K562 (cell line): ENCODE results near the gene FANCG. TPM values are rescaled to one million over a fixed set of nuclear protein-coding genes. Genes with fewer than 3 reads are reported as not detected.

Experiments used
- ARID4B ChIP-seq: sonication (generic); formaldehyde crosslinking; IDR thresholded peaks from 2 replicates; pipeline ENCODE4 v1.8.0; 2022; ENCODE audit warnings: mild to moderate bottlenecking, missing genetic modification reagents
- ASH1L ChIP-seq: fragments of 450-650 bp; IDR thresholded peaks from 2 replicates; pipeline ENCODE4 v1.6.1; 2018; ENCODE audit warnings: borderline replicate concordance, mild to moderate bottlenecking, low read depth; ENCODE audit not compliant: partially characterized antibody
- CREB3L1 ChIP-seq: fragments of 450-650 bp; IDR thresholded peaks from 2 replicates; pipeline ENCODE4 v1.6.1; 2014; ENCODE audit warnings: low read depth, mild to moderate bottlenecking, moderate library complexity, borderline replicate concordance
- CTBP1 ChIP-seq: fragments of 450-650 bp; IDR thresholded peaks from 2 replicates; pipeline ENCODE4 v1.6.1; 2016; ENCODE audit warnings: borderline replicate concordance
- HCFC1 ChIP-seq: IDR thresholded peaks from 2 replicates; pipeline ENCODE4 v1.6.1; 2012; ENCODE audit warnings: low read depth, low read length, improper control_type of control experiment
- NFIC ChIP-seq: fragments of 450-650 bp; IDR thresholded peaks from 2 replicates; pipeline ENCODE4 v1.6.1; 2017; ENCODE audit warnings: mild to moderate bottlenecking, inconsistent platforms
- POLR2AphosphoS2 ChIP-seq: IDR thresholded peaks from 2 replicates; pipeline ENCODE4 v1.6.1; 2012; ENCODE audit warnings: low read length, improper control_type of control experiment
- ZNF212 ChIP-seq: fragments of 450-650 bp; formaldehyde crosslinking; IDR thresholded peaks from 2 replicates; pipeline ENCODE4 v1.4.0; 2020; ENCODE audit warnings: mild to moderate bottlenecking
- polyA plus RNA-seq, 8 experiments: library from polyadenylated mRNA; depleted of rRNA in 4 of 8; stranded (reverse) in 5 of 8; unstranded in 3 of 8; fragments of >200 nt; fragmentation: Nextera tagmentation in 2 of 8; fragmentation: Illumina TruSeq in 1 of 8; extraction: Ambion mirVana in 2 of 8; extraction: Trizol in 1 of 8; gene quantifications; 2 replicates each; pipeline versions ENCODE4 v1.2.1 to v1.2.3, GENCODE V29; 2011 to 2014; ENCODE audit warnings: inconsistent platforms in 1 of 8, missing spikeins in 1 of 8
- total RNA-seq, 7 experiments: library from RNA; depleted of rRNA in 6 of 7; stranded (reverse); fragments of >200 nt in 6 of 7; fragmentation: Illumina TruSeq in 2 of 7; extraction: Trizol in 2 of 7; gene quantifications; 2 replicates each; pipeline versions ENCODE4 v1.2.1 to v1.2.3, GENCODE V29; 2011 to 2021; ENCODE audit warnings: low replicate concordance in 1 of 7
- TF ChIP-seq, protein P1 (sequence below), 3 experiments: fragments of 200-800 bp in 1 of 3; fragments of 250-450 bp in 1 of 3; fragments of 450-650 bp in 1 of 3; sonication (Bioruptor Pico) in 1 of 3; sonication (Bioruptor generic) in 1 of 3; formaldehyde crosslinking in 1 of 3; IDR thresholded peaks; 2 replicates each; pipeline versions ENCODE4 v1.6.1 to v1.8.0; 2016 to 2022; ENCODE audit warnings: mild to moderate bottlenecking in 2 of 3, missing genetic modification characterization in 2 of 3, missing compliant biosample characterization in 1 of 3, moderate library complexity in 1 of 3
- TF ChIP-seq, protein P2 (sequence below), 2 experiments: fragments of 450-650 bp in 1 of 2; IDR thresholded peaks; 2 replicates each; pipeline ENCODE4 v1.6.1; 2011 to 2017; ENCODE audit warnings: low read depth in 2 of 2, antibody characterized with exemption in 1 of 2, borderline replicate concordance in 1 of 2, low read length in 1 of 2, mild to moderate bottlenecking in 1 of 2, mixed read lengths in 1 of 2; ENCODE audit not compliant: control insufficient read depth in 1 of 2

FANCG gene
- total and polyA plus RNA-seq, 9 of the 15 experiments (the other 6 are each of a cell fraction or from before 2014, with no cell fraction given): 7.5 to 43.9 (median 31.0) TPM

GRCh38 chr9:35096035-35096849 lies 16.5 kb upstream of the FANCG start, which contains the start of gene PIGO (continued):
- TF ChIP-seq NFIC (0 out of 2 replicates have a peak, but pooled peaks have one; percentile 21), HCFC1 (peak; percentile 68), POLR2AphosphoS2 (no peak), CREB3L1 (peak; percentile 86), ZNF212 (CRISPR knock-in tag) (no peak), ASH1L (peak; percentile 12), CTBP1 (peak; percentile 55; the same call in 1 of the 2 replicates), ARID4B (peak; percentile 52; the same call in 1 of the 2 replicates)
- TF ChIP-seq, protein P1, sequence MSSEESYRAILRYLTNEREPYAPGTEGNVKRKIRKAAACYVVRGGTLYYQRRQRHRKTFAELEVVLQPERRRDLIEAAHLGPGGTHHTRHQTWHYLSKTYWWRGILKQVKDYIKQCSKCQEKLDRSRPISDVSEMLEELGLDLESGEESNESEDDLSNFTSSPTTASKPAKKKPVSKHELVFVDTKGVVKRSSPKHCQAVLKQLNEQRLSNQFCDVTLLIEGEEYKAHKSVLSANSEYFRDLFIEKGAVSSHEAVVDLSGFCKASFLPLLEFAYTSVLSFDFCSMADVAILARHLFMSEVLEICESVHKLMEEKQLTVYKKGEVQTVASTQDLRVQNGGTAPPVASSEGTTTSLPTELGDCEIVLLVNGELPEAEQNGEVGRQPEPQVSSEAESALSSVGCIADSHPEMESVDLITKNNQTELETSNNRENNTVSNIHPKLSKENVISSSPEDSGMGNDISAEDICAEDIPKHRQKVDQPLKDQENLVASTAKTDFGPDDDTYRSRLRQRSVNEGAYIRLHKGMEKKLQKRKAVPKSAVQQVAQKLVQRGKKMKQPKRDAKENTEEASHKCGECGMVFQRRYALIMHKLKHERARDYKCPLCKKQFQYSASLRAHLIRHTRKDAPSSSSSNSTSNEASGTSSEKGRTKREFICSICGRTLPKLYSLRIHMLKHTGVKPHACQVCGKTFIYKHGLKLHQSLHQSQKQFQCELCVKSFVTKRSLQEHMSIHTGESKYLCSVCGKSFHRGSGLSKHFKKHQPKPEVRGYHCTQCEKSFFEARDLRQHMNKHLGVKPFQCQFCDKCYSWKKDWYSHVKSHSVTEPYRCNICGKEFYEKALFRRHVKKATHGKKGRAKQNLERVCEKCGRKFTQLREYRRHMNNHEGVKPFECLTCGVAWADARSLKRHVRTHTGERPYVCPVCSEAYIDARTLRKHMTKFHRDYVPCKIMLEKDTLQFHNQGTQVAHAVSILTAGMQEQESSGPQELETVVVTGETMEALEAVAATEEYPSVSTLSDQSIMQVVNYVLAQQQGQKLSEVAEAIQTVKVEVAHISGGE (CRISPR knock-in tag; IDR thresholded peaks at IDR 0.05): peak in 2 of 3 experiments; percentile 75 to 92; a peak in 4 of 6 replicates
- TF ChIP-seq, protein P2, sequence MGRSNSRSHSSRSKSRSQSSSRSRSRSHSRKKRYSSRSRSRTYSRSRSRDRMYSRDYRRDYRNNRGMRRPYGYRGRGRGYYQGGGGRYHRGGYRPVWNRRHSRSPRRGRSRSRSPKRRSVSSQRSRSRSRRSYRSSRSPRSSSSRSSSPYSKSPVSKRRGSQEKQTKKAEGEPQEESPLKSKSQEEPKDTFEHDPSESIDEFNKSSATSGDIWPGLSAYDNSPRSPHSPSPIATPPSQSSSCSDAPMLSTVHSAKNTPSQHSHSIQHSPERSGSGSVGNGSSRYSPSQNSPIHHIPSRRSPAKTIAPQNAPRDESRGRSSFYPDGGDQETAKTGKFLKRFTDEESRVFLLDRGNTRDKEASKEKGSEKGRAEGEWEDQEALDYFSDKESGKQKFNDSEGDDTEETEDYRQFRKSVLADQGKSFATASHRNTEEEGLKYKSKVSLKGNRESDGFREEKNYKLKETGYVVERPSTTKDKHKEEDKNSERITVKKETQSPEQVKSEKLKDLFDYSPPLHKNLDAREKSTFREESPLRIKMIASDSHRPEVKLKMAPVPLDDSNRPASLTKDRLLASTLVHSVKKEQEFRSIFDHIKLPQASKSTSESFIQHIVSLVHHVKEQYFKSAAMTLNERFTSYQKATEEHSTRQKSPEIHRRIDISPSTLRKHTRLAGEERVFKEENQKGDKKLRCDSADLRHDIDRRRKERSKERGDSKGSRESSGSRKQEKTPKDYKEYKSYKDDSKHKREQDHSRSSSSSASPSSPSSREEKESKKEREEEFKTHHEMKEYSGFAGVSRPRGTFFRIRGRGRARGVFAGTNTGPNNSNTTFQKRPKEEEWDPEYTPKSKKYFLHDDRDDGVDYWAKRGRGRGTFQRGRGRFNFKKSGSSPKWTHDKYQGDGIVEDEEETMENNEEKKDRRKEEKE (IDR thresholded peaks at IDR 0.05; ENCODE audit: borderline replicate concordance in 1 of 2, control insufficient read depth in 1 of 2, low read depth in 2 of 2, low read length in 1 of 2): no peak
